PFSK-1 (cell line): ENCODE measurements around the gene CDKL4.

Experiments used
- POLR2AphosphoS5 ChIP-seq: IDR thresholded peaks from 2 replicates; pipeline ENCODE4 v1.6.1; 2012; ENCODE audit warnings: low read depth, mild to moderate bottlenecking, control low read depth, low read length, moderate library complexity
- SIN3A ChIP-seq: IDR thresholded peaks from 2 replicates; pipeline ENCODE4 v1.6.1; 2012; ENCODE audit warnings: mild to moderate bottlenecking, low read length, moderate library complexity, borderline replicate concordance; ENCODE audit not compliant: insufficient read depth
- TAF1 ChIP-seq: IDR thresholded peaks from 2 replicates; pipeline ENCODE4 v1.6.1; 2012; ENCODE audit warnings: low read length, control low read depth, borderline replicate concordance; ENCODE audit not compliant: insufficient read depth
- TF ChIP-seq, protein P1 (sequence below), 2 experiments: IDR thresholded peaks; 2 replicates each; pipeline versions ENCODE4 v1.6.1 to v1.8.0; 2011 to 2012; ENCODE audit warnings: low read depth in 2 of 2, low read length in 2 of 2, control low read depth in 1 of 2, inconsistent platforms in 1 of 2, mild to moderate bottlenecking in 1 of 2, moderate library complexity in 1 of 2; ENCODE audit not compliant: insufficient read depth in 1 of 2

DNA sequence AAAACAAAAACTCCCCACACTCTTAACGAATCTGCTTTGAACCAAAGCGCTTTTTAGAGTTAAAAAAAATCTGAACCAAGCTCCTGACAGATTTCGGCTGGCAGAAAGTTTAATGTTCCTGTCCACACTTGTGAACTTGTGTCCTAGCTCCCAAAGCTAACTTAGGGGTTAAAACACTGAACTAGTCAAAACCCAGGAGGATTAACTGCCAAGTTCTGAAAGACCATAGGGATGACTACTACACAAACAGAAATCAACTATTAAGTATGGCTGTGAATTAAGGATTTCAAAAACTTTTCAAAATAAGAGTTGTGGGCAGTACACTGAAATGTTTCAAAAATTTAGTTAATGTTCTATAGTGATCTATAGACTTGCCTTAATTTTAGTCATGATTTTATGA is 26.2 kb upstream of the CDKL4 start:
- no peak for TF ChIP-seq POLR2AphosphoS5
- no peak for TF ChIP-seq TAF1
- TF ChIP-seq, protein P1, sequence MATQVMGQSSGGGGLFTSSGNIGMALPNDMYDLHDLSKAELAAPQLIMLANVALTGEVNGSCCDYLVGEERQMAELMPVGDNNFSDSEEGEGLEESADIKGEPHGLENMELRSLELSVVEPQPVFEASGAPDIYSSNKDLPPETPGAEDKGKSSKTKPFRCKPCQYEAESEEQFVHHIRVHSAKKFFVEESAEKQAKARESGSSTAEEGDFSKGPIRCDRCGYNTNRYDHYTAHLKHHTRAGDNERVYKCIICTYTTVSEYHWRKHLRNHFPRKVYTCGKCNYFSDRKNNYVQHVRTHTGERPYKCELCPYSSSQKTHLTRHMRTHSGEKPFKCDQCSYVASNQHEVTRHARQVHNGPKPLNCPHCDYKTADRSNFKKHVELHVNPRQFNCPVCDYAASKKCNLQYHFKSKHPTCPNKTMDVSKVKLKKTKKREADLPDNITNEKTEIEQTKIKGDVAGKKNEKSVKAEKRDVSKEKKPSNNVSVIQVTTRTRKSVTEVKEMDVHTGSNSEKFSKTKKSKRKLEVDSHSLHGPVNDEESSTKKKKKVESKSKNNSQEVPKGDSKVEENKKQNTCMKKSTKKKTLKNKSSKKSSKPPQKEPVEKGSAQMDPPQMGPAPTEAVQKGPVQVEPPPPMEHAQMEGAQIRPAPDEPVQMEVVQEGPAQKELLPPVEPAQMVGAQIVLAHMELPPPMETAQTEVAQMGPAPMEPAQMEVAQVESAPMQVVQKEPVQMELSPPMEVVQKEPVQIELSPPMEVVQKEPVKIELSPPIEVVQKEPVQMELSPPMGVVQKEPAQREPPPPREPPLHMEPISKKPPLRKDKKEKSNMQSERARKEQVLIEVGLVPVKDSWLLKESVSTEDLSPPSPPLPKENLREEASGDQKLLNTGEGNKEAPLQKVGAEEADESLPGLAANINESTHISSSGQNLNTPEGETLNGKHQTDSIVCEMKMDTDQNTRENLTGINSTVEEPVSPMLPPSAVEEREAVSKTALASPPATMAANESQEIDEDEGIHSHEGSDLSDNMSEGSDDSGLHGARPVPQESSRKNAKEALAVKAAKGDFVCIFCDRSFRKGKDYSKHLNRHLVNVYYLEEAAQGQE (IDR thresholded peaks at IDR 0.05; ENCODE audit: insufficient read depth in 1 of 2, low read depth in 2 of 2, low read length in 2 of 2), result no peak
- TF ChIP-seq SIN3A, result no peak
